Measurements from ENCODE around the gene GHR. TPM values are rescaled to one million over a fixed set of nuclear protein-coding genes. Genes with fewer than 3 reads are reported as not detected.

Gene GHR
- total RNA-seq, 6 donors from 2014 or later = 3.0 to 7.4 (median 4.2) TPM

- ATAC-seq (ENCODE audit: low FRiP score in 2 of 2) (no peak), DNase-seq (no peak)
- Histone ChIP-seq H3K27ac (no peak overlapping the region), H3K36me3 (no peaks in the 10 kb centered on the region), H3K9me3 (no peaks in the 10 kb centered on the region), H3K4me1 (peaks cover 2 to 9% (median 4%) of the 10 kb centered on the region in 4 donors), H3K27me3 (no peaks in the 10 kb centered on the region), H3K4me3 (no peak overlapping the region)
- TF ChIP-seq POLR2A (IDR thresholded peaks at IDR 0.05) (no peak), CTCF (IDR thresholded peaks at IDR 0.05) (no peak), EP300 (IDR thresholded peaks at IDR 0.05) (no peak)
- WGBS, 2 donors = 83 to 91% methylated on average over 1 of the region's 1 CpG
Measured at GRCh38 chr5:42419294-42419693, 3.9 kb upstream of the GHR start.

DNA sequence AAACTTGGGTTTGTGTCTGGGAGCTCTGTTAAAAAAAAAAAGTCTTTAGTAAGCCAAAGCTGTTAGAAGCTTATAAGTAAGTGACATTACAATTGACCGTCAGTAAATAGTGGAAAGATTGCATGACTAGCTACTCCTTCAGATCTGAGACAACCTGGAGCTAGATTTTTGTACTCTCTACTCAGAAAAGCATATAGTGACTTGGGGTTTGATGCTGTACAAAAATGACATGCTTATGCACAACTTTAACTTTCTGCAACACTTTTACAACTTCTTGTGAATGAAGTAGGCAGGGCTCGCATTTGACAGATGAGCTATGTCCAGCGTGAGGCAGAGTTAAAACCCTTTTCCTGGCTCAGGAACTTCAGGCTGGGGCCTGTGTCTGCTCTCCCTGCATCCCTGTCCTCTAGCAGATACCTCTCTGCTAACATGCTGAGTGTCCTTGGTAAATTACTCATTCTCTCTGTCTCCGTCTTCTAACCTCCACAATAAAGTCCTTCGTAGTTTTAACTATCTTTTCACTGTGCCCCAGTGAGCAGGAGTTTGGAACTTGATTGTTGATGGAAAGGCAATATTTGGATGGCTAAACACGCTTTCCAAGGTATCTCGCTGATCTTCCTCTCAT, 471 bp upstream of the GHR start:
- no peaks in the 10 kb centered on the region for H3K9me3 ChIP-seq
- H3K4me1 ChIP-seq = peaks cover 6 to 21% (median 11%) of the 10 kb centered on the region in 4 donors
- no peaks in the 10 kb centered on the region for H3K27me3 ChIP-seq
- WGBS, 2 donors = 26 to 35% methylated on average over 7 of the region's 7 CpGs
- no peaks in the 10 kb centered on the region for H3K36me3 ChIP-seq
- TF ChIP-seq POLR2A (IDR thresholded peaks at IDR 0.05) (no peak), CTCF (IDR thresholded peaks at IDR 0.05) (no peak), POLR2AphosphoS5 (IDR thresholded peaks at IDR 0.05) (no peak), EP300 (IDR thresholded peaks at IDR 0.05) (no peak)
- no peak for DNase-seq
- peak in 1 of 2 donors; percentile 3 for ATAC-seq (ENCODE audit: low FRiP score in 2 of 2)
- H3K27ac ChIP-seq = peak overlapping the region; percentile 66 to 89 (median 79)
- H3K4me3 ChIP-seq = peak overlapping the region in 3 of 4 donors; percentile 66 to 73 (median 72)

GRCh38 chr5:42426016-42426415, 2.8 kb downstream of the GHR start:
- WGBS, 2 donors = 81 to 84% methylated on average over 3 of the region's 3 CpGs
- no peak for ATAC-seq (ENCODE audit: low FRiP score in 2 of 2)
- TF ChIP-seq CTCF (IDR thresholded peaks at IDR 0.05) (no peak), EP300 (IDR thresholded peaks at IDR 0.05) (no peak), POLR2AphosphoS5 (IDR thresholded peaks at IDR 0.05) (no peak), POLR2A (IDR thresholded peaks at IDR 0.05) (no peak)

DNA sequence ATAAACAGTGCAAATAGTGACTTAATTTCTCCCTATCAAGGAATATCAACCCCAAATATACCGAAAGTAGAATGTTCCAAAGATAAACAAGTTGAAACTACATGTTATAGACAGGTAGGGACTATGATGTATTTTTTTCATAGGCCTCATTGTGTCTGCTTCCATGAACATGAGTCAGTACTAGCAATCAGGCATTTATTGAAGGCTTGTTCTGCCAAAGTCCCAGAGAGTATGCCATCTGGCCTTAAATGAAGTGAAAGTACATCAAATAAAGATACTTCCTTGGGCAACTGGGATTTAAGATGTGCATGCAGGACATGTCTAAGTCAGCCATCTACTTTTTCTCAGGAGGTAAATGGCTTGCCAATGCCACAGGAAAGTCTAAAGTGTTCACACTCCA, 6.5 kb downstream of the GHR start:
- ATAC-seq (ENCODE audit: low FRiP score in 2 of 2) (no peak), DNase-seq (no peak)
- H3K4me3 ChIP-seq = no peak overlapping the region
- no peaks in the 10 kb centered on the region for H3K36me3 ChIP-seq
- no peaks in the 10 kb centered on the region for H3K27me3 ChIP-seq
- no peak overlapping the region for H3K27ac ChIP-seq
- no peaks in the 10 kb centered on the region for H3K9me3 ChIP-seq
- H3K4me1 ChIP-seq = peaks cover 2 to 8% (median 5%) of the 10 kb centered on the region in 4 donors
- TF ChIP-seq CTCF (IDR thresholded peaks at IDR 0.05) (no peak), POLR2A (IDR thresholded peaks at IDR 0.05) (no peak), EP300 (IDR thresholded peaks at IDR 0.05) (no peak), POLR2AphosphoS5 (IDR thresholded peaks at IDR 0.05) (no peak)
- 89 to 93% methylated on average over 1 of the region's 1 CpG for WGBS, 2 donors

More at GRCh38 chr5:42426016-42426415, 2.8 kb downstream of the GHR start:
- no peak overlapping the region for H3K27ac ChIP-seq
- no peaks in the 10 kb centered on the region for H3K9me3 ChIP-seq
- H3K27me3 ChIP-seq = no peaks in the 10 kb centered on the region
- no peak overlapping the region for H3K4me3 ChIP-seq
- H3K4me1 ChIP-seq = peaks cover 6 to 21% (median 11%) of the 10 kb centered on the region in 4 donors
- no peaks in the 10 kb centered on the region for H3K36me3 ChIP-seq
- DNase-seq = no peak
